ENCODE results near the gene MT1F.
A peak's percentile ranks its signal among the peaks of the same experiment; 100 is the strongest.

Gene MT1F

GRCh38 chr16:56626685-56627084 lies 31.1 kb upstream of the MT1F start:
- no peak overlapping the region for H3K4me3 ChIP-seq (ENCODE audit: low read depth, low read length)
- no peak for TF ChIP-seq CTCF (IDR thresholded peaks at IDR 0.05; ENCODE audit: borderline replicate concordance, insufficient read depth, low read depth, low read length)

- no peak for TF ChIP-seq CTCF (IDR thresholded peaks at IDR 0.05; ENCODE audit: borderline replicate concordance, insufficient read depth, low read depth, low read length)
- no peak overlapping the region for H3K4me3 ChIP-seq (ENCODE audit: low read depth, low read length)
These were observed 29.0 kb upstream of the MT1F start for GRCh38 chr16:56628486-56629350.

GRCh38 chr16:56629531-56629930 lies 28.2 kb upstream of the MT1F start:
- no peak for TF ChIP-seq CTCF (IDR thresholded peaks at IDR 0.05; ENCODE audit: borderline replicate concordance, insufficient read depth, low read depth, low read length)
- H3K4me3 ChIP-seq (ENCODE audit: low read depth, low read length) = no peak overlapping the region

- no peak overlapping the region for H3K4me3 ChIP-seq (ENCODE audit: low read depth, low read length)
- peak; percentile 29; the same call in 1 of the 2 replicates for TF ChIP-seq CTCF (IDR thresholded peaks at IDR 0.05; ENCODE audit: borderline replicate concordance, insufficient read depth, low read depth, low read length)
These were observed 27.6 kb upstream of the MT1F start for GRCh38 chr16:56630134-56630533.

- TF ChIP-seq CTCF (IDR thresholded peaks at IDR 0.05; ENCODE audit: borderline replicate concordance, insufficient read depth, low read depth, low read length) = no peak
These were observed 26.6 kb upstream of the MT1F start for GRCh38 chr16:56631197-56631596.

GRCh38 chr16:56631832-56632155 lies 26.0 kb upstream of the MT1F start:
- no peak overlapping the region for H3K4me3 ChIP-seq (ENCODE audit: low read depth, low read length)
- no peak for TF ChIP-seq CTCF (IDR thresholded peaks at IDR 0.05; ENCODE audit: borderline replicate concordance, insufficient read depth, low read depth, low read length)

More at GRCh38 chr16:56631197-56631596, 26.6 kb upstream of the MT1F start:
- no peak overlapping the region for H3K4me3 ChIP-seq (ENCODE audit: low read depth, low read length)
